GM21737 (cell line): ENCODE data around the gene VPS37B.
"Not testable (repeated sequence)": the region's sequence is repeated elsewhere in the genome, so short reads cannot be mapped to it uniquely, and the experiment has no call there.

Experiments used
- ATAC-seq: cut with Tn5 transposase; IDR thresholded peaks from one replicate; pipeline ENCODE4 v1.9.1; 2021; ENCODE audit warnings: mild to moderate bottlenecking, moderate library complexity; ENCODE audit not compliant: unreplicated experiment

VPS37B gene, protein sequence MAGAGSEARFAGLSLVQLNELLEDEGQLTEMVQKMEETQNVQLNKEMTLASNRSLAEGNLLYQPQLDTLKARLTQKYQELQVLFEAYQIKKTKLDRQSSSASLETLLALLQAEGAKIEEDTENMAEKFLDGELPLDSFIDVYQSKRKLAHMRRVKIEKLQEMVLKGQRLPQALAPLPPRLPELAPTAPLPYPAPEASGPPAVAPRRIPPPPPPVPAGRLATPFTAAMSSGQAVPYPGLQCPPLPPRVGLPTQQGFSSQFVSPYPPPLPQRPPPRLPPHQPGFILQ

DNA sequence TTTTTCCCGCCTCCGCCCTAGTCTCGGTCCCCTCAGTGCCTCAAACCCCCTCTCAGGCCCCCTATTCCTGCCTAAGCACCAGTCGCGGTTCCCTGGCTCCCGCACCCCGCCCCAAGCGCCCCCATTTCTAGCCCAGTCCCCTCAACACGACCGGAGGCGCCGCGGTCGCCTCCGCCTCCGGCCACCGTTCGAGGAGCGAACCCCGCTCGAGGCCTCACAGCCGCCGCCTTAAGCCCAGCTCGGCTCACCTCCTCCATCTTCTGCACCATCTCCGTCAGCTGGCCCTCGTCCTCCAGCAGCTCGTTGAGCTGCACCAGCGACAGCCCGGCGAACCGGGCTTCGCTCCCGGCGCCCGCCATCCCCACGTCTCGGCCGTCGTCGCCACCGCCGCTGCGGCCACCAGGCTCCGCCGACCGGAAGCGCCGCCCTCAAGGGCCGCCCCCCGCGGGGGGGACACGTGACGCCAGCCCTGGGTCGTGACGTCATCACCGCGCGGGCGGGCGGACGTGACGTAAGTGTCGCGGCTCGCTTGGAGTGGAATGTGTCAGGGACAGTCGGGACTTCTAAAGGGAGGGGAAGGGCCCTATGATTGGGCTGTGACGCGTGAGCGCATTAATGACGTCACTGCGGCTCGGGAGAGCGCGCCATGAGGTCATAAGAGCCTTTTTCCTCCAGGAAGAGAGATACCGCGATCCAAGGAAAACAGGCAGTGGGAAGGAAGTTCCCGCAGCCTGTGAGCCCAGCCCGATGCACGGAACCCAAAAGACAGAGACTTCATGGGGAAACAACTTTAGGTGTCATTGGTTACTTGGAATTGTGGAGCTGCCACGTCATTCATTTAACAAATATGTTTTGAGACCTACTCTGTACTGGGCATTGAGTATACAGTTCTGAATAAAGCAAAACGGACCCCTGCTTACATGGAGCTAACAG lies at the start of gene VPS37B:
Gene VPS37B (minus strand): TSS at position 421 of the 933 bp plus-strand sequence. CDS start 62 bp downstream, at position 359.
- ATAC-seq, result peak; percentile 48

DNA sequence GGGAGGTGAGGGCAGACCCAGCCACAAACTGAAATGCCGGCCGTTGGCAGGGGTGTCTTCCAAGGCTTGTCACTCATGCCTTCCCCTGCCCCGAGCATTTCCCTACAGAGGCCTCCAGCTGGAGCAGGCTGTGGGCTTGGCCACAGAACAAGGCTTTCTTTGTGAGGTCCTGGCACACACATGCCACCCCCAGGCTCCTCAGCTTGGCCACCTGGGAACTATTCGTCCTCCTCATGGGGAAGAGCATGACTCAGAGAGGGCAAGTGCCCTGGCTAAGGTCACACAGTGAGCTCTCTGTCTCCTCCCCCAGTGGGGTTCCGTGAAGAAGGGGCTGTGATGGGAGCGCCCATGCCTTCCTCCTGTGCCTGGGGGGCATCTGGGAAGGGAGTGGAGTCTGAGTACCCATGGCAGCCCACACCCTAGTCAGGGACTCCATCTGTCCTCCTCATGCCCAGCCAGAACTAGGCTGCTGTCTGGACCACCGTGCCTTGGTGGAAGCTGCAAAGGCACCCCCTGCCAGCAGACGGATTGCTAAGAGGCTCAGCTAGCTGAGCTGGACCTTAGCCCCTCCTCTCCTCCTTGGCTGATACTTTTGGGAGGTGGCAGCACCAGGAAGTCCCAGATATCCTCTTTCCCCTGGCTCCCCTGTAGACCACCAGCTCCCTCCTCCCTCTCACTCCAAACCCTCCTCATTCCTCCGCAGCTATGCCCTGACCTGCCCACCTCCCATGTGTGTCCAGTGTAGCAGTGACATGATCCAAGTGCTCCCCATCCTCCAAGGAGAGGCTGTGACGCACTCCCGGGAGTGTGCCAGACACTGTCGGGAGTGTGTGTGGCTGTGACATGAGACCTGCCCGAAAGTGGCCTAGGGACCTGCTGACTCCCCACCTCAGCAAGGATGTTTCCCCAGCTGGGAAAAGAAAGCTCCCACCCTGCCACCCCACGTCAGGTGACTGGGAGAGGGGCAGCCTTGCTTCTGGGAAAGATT lies 49.0 kb upstream of the VPS37B start:
- ATAC-seq, result no peak

DNA sequence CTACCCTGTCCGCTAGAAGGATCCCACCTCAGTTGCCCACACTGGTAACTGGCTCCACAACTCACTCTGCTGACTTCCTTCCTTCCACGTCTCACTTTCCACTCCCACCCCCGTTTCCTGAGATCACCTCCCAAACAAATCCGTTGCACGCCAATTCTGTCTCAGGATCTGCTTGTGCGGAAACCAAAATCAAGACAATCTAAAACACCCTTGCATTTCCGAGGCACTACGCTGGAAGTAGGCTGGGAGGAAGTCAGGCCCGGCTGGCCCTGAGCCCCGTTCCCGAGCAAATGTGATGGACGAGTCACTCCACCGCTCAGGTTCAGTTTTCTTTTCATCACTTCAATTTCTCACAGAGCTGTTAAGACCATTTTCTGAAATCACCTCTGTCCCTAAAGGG lies 47.3 kb upstream of the VPS37B start:
- ATAC-seq, result no peak

DNA sequence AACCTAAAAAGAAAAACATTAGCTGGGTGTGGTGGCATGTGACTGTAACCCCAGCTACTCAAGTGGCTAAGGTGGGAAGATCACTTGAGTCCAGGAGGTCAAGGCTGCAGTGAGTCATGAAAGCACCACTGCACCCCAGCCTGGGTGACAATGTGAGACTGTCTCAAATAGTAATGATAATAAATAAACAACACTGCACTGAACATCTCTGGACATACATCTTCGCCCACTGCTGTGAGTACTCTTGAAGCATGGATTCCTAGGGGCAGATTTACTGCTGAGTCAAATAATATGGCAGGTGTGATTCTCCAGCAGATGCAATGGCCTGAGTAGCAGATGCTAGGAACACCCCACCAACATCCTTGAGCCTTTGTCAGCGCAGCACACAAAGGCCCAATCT lies 46.7 kb upstream of the VPS37B start:
- no peak for ATAC-seq

DNA sequence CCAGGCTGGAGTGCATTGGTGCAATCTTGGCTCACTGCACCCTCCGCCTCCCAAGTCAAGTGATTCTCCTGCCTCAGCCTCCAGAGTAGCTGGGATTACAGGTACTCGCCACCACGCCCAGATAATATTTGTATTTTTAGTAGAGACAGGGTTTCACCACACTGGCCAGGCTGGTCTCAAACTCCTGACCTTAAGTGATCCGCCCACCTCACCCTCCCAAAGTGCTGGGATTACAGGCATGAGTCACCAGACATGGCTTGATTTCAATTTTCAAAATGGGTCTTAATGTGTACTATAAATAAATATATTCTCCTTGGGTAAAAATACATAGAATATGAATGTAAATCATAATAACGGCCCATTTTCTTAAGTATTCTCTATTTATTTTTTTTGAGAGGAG lies 45.4 kb upstream of the VPS37B start:
- ATAC-seq, result not testable (repeated sequence)

DNA sequence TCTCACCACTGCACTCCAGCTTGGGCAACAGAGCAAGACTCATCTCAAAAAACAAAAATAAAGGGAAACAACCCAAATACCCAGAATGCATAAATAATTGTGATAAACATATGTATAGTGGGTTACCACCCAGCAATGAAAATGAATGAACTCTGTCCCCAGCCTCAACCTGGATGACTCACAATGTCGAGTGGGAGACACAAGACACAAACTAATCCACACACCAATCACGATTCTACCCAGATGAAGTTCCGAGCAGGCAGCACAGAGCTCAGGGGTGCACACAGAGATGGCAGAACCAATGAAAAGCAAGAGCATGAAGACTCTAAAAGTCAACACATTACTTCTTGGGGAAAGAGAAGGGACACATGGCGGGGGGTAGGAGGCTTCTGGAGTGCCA lies 43.2 kb upstream of the VPS37B start:
- no peak for ATAC-seq

DNA sequence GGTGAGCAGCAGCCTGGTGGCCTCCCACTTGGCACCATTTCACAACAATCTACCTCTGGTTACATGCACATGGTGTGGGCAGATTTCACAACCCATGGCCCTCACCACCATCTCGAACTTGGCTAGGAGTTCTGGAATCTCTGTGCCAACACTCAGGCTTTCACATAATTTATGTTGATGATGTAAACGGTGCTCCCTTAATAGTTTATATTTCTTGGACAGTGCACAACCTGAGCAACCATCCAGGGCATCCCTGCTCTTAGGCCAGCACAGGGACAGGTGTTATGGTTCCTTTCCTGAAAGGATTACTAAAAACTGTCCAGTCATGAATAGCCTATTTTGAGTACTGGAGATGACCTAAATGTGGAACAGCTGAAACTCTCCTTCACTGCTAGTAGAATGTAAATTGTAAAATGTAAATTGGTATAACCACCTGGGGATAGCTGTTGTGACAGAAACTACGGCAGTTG lies 41.7 kb upstream of the VPS37B start:
- no peak for ATAC-seq

DNA sequence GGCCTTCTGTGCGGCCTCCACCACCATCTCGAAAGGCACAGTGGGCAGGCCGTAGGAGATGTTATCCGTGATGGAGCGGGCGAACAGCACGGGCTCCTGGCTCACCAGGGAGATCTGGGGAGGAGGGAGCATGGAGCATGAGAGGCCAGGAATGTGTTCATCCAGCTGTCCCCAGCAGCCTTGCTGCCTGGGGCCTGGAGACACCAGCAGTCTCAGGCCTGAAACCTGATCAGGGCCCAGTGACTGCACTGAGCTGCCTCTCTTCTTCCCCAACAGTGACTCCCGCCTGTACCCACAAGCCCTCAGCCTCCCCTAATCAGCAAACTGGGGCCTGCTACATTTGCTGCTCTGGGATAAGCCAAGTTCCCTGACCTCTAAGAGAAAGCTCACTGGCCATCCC lies 39.4 kb upstream of the VPS37B start:
- ATAC-seq, result no peak

DNA sequence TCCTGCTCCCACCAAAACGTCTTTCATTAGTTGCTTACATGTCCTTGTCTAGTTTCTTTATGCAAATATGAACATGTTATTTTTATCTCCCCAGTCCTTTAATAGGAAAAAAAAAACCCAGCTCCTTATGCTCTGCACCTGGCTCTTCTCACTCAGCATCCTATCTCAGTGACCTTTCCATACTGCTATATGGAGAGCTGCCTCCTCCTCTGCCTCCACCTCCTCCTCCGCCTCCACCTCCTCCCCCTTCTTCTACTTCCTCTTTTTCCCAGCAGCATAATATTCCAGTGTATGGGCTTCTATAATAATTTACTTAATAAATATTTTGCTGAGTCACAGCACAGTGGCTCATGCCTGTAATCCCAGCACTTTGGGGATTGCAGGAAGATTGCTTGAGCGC lies 38.8 kb upstream of the VPS37B start:
- ATAC-seq, result no peak

DNA sequence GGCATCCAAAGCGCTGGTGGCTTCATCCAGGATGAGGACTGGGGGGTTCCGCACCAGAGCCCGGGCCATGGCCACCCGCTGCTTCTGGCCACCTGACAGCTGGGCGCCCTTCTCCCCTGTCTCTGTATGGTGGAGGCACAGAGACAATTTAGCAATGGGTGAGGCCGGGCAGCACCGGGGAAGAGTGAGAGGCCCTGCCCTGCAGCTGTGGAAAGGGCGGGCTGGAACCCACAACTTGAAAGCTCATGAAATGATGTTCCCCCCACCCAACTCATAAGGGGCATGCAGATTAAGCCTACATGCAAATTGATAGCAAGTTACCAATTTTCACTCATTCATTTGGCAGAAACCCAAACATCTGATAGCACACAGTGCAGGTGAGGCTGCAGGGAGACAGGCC lies 36.3 kb upstream of the VPS37B start:
- ATAC-seq, result no peak

DNA sequence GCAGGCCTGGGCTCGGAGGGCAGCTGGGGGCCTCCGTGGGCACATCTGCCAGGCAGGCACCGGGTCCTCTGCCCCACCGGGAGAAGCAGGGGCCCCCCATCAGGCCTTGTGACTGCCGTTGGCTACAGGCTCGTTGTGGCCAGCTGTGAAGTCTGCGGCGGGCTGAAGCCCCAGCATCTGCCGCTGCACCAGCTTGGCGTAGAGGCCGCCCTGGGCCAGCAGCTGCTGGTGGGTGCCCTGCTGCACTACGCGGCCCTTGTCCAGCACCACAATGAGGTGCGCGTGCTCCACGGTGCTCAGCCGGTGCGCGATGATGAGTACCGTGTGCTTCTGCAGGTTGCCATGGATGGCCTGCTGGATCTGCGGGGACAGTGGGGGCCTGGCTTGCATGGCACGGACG lies 33.9 kb upstream of the VPS37B start:
- ATAC-seq, result no peak

DNA sequence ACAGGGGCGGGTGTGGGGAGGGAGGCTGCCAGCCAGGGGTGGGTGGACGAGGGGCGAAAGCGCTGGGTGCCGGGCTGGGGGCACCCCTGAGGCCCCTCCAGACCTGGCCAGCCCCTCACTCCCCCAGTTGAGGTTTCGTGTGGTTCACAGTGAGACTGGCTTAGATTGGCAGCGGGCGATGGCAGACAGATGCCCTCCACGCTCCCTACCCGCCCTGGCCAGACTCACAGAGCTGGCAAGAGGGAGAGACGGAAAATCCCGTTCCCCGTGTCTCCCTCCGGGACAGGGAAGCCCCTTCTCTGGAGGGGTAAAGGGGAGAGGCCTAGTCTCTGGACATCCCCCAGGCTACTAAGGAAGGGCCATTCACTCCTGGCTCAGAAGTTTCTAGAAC lies 33.2 kb upstream of the VPS37B start:
- no peak for ATAC-seq

DNA sequence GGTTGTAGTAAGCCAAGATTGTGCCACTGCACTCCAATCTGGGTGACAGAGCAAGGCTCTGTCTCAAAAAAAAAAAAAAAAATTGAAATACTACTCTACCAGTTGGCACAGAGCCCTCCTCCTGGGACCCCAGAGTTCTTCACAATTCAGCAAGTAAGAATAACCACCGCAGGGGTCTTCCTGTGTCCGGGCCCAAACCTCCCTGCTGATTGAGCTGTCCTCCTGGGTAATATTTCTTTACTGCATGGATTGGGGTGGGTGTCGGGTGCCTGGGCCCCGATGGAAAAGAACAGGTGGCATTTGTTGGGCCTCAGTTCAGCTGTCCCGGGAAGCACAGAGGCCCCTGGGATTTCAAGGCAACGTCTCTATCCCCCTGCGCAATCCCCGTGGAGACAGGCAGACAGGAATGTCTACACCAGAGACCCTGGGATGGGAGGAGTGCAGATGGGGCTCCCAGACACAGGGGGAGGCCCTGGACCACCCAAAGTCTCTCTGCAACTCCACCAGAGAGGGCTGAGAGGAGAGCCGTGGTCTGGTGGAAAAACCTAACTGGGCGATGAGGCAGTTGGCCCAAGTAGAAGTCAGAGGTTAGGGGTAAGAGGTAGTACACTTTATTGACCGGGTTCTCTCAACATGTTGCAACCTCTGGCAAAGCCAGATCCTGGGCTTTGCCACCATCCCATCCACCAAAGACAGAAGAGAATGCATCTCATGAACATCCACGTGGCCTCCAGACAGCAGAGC lies 32.7 kb upstream of the VPS37B start:
- ATAC-seq, result no peak

DNA sequence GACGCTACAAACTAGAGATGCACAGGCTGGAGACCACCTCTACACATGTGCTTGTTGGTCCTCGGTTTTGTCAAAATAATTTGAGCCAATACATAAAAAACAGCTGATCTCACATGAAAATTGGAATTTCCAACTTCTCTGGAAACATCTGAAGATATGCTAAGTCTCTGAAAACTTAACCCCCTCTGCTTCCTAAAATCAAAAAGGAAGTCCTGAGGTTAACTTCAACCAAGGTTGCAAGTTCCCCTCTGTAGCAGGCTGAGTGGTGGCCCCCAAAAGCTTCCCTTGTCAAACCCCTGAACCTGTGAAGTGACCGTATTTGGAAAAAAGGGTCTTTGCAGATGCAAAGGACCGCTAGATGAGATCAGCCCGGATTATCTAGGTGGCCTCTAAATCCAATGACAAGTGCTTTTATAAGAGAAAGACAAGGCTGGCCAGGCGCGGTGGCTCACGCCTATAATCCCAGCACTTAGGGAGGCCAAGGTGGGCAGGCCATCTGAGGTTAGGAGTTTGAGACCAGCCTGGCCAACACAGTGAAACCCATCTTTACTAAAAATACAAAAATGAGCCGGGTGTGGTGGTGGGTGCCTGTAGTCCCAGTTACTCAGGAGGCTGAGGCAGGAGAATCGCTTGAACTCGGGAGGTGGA lies 32.0 kb upstream of the VPS37B start:
- no peak for ATAC-seq

DNA sequence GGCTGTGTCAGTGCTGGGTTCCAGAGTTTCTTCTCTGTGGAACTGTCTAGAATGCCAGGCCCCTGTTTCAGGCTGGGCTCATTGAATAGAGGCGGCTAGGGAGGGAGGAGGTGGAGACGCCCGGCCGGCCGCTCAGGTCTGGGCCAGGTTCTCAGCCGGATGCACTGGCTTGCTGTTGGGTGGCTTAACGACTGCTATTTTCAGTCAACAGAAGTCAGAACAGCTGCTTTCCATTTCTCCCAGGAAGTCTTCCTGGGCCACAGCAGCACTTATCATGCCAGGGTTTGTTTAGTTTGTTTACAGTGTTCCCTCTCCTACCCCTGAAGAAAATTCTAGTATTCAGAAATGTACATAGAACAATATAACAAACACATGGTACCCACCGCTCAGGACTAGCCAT lies 26.0 kb upstream of the VPS37B start:
- no peak for ATAC-seq

DNA sequence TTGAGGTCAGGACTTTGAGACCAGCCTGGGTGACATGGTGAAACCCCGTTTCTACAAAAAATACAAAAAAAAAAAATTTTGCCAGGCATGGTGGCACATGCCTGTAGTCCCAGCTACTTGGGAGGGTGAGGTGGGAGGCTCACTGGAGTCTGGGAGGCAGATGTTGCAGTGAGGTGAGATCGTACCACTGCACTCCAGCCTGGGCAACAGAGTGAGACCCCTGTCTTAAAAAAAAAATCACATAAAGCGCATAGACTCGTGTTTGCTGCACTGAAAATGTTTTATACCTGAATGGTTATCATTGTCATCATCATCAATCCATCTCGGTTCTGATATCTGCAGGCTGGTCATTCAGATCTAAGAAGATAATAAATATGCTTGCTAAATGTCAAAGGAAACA lies 24.8 kb upstream of the VPS37B start:
- no peak for ATAC-seq

DNA sequence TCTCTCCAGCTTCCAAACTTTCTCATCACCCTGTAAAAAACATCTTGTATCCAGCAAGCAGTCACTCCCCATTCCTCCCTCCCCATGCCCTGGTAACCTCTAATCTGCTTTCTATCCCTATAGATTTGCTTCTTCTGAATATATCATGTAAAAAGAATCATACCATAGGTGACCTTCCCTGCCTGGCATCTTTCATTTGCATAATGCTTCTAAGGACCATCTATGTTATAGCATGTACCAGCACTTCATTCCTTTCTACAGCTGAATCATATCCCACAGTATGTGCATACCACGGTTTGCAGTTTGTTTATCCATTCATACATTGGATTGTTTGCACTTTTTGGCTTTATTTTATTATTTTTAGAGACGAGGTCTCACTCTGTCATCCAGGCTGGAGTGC lies 22.9 kb upstream of the VPS37B start:
- no peak for ATAC-seq

DNA sequence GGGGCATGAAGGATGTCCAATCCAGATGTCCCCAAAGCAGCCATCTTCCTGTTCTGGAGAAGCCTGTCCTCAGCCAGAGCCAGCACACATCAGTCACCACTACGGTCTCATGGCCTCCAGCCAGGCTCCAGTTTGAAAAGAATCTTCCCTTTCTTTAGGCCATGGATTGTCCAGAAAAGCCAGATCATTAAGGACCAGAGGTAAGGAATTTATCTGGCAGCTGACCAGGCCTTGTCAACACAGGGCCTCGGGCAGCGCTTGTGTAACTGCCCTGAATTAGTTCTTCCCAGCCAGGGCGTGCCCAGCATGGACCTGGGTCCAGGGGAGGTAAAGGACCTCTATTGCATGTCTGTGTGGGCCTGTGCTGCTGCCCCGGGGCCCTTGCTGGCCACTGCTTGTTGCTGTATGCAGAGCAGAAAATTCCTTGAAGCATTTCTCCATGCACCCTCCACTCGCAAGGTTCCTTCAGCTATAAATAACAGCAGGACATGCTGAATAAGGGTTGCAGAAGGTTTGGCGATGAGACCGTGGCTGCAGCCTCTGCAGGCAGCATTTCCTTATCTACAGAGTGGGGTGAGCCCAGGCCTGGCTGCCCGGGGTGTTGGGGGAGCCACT lies 21.7 kb upstream of the VPS37B start:
- no peak for ATAC-seq
